HEK293T (cell line): ENCODE results near the gene C16orf78.

ENCODE experiments used
- CTCF ChIA-PET: fragments of 350-600 bp; formaldehyde crosslinking; extraction: SDS; loops from one replicate; lab custom pipeline; 2021; ENCODE audit warnings: antibody characterized with exemption, inconsistent platforms; lab: Yijun Ruan, JAX
- POLR2A ChIA-PET: fragments of 350-600 bp; formaldehyde crosslinking; extraction: SDS; loops from one replicate; lab custom pipeline; 2020; ENCODE audit warnings: antibody characterized with exemption, inconsistent platforms; lab: Yijun Ruan, JAX
- DNase-seq: peaks from one replicate; pipeline ENCODE4 v3.0.0; 2012; ENCODE audit warnings: mixed read lengths; ENCODE audit errors: extremely low spot score
- ARNT ChIP-seq: fragments of 450-650 bp; IDR thresholded peaks from 2 replicates; pipeline ENCODE4 v1.6.1; 2017; ENCODE audit warnings: mild to moderate bottlenecking
- BHLHE40 ChIP-seq: fragments of 450-650 bp; IDR thresholded peaks from 2 replicates; pipeline ENCODE4 v1.6.1; 2016; ENCODE audit warnings: mild to moderate bottlenecking, moderate library complexity, borderline replicate concordance
- CTBP1 ChIP-seq: fragments of 450-650 bp; IDR thresholded peaks from 2 replicates; pipeline ENCODE4 v1.6.1; 2016; ENCODE audit warnings: borderline replicate concordance
- ELF4 ChIP-seq: fragments of 450-650 bp; IDR thresholded peaks from 2 replicates; pipeline ENCODE4 v1.6.1; 2017; ENCODE audit warnings: antibody characterized with exemption
- FOXA1 ChIP-seq: fragments of 450-650 bp; IDR thresholded peaks from 2 replicates; pipeline ENCODE4 v1.6.1; 2016; ENCODE audit warnings: mild to moderate bottlenecking
- FOXK2 ChIP-seq: fragments of 450-650 bp; IDR thresholded peaks from 2 replicates; pipeline ENCODE4 v1.6.1; 2016; ENCODE audit warnings: mild to moderate bottlenecking
- FOXM1 ChIP-seq: fragments of 450-650 bp; IDR thresholded peaks from 2 replicates; pipeline ENCODE4 v1.6.1; 2017; ENCODE audit warnings: mild to moderate bottlenecking, borderline replicate concordance
- HDGF ChIP-seq: fragments of 450-650 bp; IDR thresholded peaks from 2 replicates; pipeline ENCODE4 v1.6.1; 2017; ENCODE audit warnings: antibody characterized with exemption, borderline replicate concordance
- L3MBTL2 ChIP-seq: fragments of 450-650 bp; conservative IDR thresholded peaks from 2 replicates; pipeline ENCODE4 v1.6.1; 2016; ENCODE audit warnings: mild to moderate bottlenecking
- LEF1 ChIP-seq: fragments of 450-650 bp; IDR thresholded peaks from 2 replicates; pipeline ENCODE4 v1.6.1; 2017; ENCODE audit warnings: mild to moderate bottlenecking, borderline replicate concordance
- NFRKB ChIP-seq: fragments of 450-650 bp; IDR thresholded peaks from 2 replicates; pipeline ENCODE4 v1.6.1; 2016; ENCODE audit warnings: mild to moderate bottlenecking, moderate library complexity
- PKNOX1 ChIP-seq: fragments of 450-650 bp; IDR thresholded peaks from 2 replicates; pipeline ENCODE4 v1.6.1; 2016
- SP1 ChIP-seq: fragments of 450-650 bp; IDR thresholded peaks from 2 replicates; pipeline ENCODE4 v1.6.1; 2017
- SUZ12 ChIP-seq: fragments of 450-650 bp; IDR thresholded peaks from 2 replicates; pipeline ENCODE4 v1.6.1; 2016; ENCODE audit warnings: mild to moderate bottlenecking
- TARDBP ChIP-seq: fragments of 450-650 bp; IDR thresholded peaks from 2 replicates; pipeline ENCODE4 v1.6.1; 2016
- ZNF384 ChIP-seq: fragments of 450-650 bp; IDR thresholded peaks from 2 replicates; pipeline ENCODE4 v1.6.1; 2016

C16orf78 gene

GRCh38 chr16:49434733-49435132 is 61.1 kb downstream of the C16orf78 start:
- DNase-seq = no peak
- CTCF ChIA-PET = no interaction called here
- POLR2A ChIA-PET = interaction anchor here (1.0 kb wide), 1 partner anchor 10 kb away, joined by 3 read pairs; no protein-coding TSS in a partner anchor
- TF ChIP-seq LEF1 (no peak), ZNF384 (no peak), L3MBTL2 (no peak), FOXM1 (no peak), TARDBP (no peak), ARNT (no peak), NFRKB (no peak), BHLHE40 (no peak), CTBP1 (no peak), FOXA1 (no peak)

GRCh38 chr16:49436181-49436580 is 62.6 kb downstream of the C16orf78 start:
- POLR2A ChIA-PET = no interaction called here

GRCh38 chr16:49437344-49437743 is 63.7 kb downstream of the C16orf78 start:
- POLR2A ChIA-PET = no interaction called here

More at GRCh38 chr16:49436181-49436580, 62.6 kb downstream of the C16orf78 start:
- no peak for DNase-seq
- CTCF ChIA-PET = no interaction called here
- no peak for TF ChIP-seq LEF1
- no peak for TF ChIP-seq PKNOX1
- TF ChIP-seq CTBP1 = no peak
- TF ChIP-seq FOXA1 = no peak

GRCh38 chr16:49439050-49439449 is 65.4 kb downstream of the C16orf78 start:
- DNase-seq = no peak
- ChIA-PET CTCF (no interaction called here), POLR2A (no interaction called here)
- no peak for TF ChIP-seq BHLHE40
- TF ChIP-seq CTBP1 = no peak
- no peak for TF ChIP-seq ELF4
- TF ChIP-seq SP1 = no peak
- TF ChIP-seq ARNT = no peak
- no peak for TF ChIP-seq LEF1
- no peak for TF ChIP-seq FOXA1
- TF ChIP-seq PKNOX1 = no peak
- TF ChIP-seq TARDBP = no peak
- TF ChIP-seq ZNF384 = no peak
- no peak for TF ChIP-seq SUZ12

More at GRCh38 chr16:49437344-49437743, 63.7 kb downstream of the C16orf78 start:
- DNase-seq = no peak
- no peak for TF ChIP-seq FOXA1
- no peak for TF ChIP-seq SP1
- TF ChIP-seq NFRKB = no peak
- no peak for TF ChIP-seq HDGF
- TF ChIP-seq ZNF384 = no peak
- TF ChIP-seq LEF1 = no peak
- TF ChIP-seq ELF4 = no peak
- no peak for TF ChIP-seq FOXK2
- TF ChIP-seq FOXM1 = no peak
- no peak for TF ChIP-seq SUZ12
- TF ChIP-seq CTBP1 = no peak
- no peak for TF ChIP-seq BHLHE40
- no peak for TF ChIP-seq ARNT
- TF ChIP-seq TARDBP = no peak
- no peak for TF ChIP-seq PKNOX1
- no peak for TF ChIP-seq L3MBTL2
- CTCF ChIA-PET = no interaction called here

- ChIA-PET CTCF (no interaction called here), POLR2A (no interaction called here)
- TF ChIP-seq ARNT (no peak), PKNOX1 (no peak), BHLHE40 (no peak), TARDBP (no peak), ZNF384 (no peak), LEF1 (no peak), SUZ12 (no peak), FOXK2 (no peak), FOXA1 (no peak)
- no peak for DNase-seq
These were observed 66.1 kb downstream of the C16orf78 start for GRCh38 chr16:49439676-49440075.

GRCh38 chr16:49440156-49441065 is 66.8 kb downstream of the C16orf78 start:
- ChIA-PET POLR2A (no interaction called here), CTCF (no interaction called here)
- TF ChIP-seq ELF4 (no peak), L3MBTL2 (no peak), SUZ12 (no peak), PKNOX1 (no peak), LEF1 (no peak), SP1 (no peak), FOXA1 (no peak), CTBP1 (no peak), TARDBP (no peak)
- no peak for DNase-seq
